Measurements from ENCODE around the gene CLCNKB.
A peak's percentile ranks its signal among the peaks of the same experiment; 100 is the strongest.

CLCNKB gene

DNA sequence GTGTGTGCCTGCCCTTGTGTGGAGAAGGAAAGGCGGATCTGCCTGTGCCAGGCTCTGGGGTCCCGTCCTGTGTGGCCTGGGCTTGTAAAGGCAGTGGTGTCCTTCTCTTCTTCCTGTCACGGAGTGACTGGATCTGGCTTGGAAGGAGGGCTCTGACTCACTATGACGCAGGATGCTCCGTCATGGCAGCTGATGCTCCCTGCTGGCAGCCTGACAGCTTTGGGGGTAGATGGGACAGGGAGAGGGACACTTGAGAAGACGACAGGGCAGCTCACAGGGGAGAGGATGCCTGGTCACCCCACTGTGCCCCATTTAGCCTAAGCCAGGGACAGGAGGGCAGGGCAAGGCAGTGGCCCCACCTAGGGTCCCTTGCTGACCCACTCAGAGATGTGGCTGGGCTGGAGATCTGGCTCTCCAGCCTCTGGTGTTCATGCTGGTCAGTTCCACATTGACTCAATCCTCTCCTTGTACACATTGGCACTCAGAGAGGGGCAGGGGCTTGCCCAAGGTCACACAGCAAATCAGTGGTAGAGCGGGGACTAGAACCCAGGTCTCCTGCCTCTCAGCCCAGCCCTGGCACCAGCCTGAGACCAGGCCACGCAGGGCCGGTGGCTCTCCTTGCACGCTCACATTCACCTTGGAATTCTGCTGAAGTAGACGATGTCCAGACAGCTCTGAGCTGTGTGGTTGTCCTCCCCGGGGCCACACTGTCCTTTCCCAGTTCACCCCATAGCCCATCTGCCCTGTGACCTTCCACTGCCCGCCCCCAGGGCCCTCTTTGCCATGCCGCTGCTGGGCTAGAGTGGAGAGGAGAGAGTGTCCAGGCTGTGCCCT, 32.7 kb downstream of the CLCNKB start:
- peak; percentile 92 for DNase-seq (ENCODE audit: low spot score)

DNA sequence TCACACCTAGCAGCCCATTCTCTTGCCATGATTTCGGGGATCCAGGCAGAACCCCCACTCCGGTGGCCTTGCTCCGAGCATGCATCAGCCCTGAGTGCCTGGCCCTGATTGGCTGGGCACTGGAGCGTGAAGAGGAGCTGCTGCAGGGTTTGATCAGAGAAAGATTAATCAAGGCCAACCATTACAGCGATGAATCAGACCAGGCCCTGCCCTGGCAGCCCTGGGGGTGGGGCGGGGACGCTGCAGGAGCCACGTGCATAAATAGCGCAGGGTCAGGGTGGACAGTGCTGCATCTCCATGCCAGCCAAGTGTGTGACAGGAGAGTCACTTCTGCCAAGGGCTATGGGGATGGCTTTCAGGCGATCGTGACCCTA, 33.3 kb downstream of the CLCNKB start:
- DNase-seq (ENCODE audit: low spot score) = no peak

DNA sequence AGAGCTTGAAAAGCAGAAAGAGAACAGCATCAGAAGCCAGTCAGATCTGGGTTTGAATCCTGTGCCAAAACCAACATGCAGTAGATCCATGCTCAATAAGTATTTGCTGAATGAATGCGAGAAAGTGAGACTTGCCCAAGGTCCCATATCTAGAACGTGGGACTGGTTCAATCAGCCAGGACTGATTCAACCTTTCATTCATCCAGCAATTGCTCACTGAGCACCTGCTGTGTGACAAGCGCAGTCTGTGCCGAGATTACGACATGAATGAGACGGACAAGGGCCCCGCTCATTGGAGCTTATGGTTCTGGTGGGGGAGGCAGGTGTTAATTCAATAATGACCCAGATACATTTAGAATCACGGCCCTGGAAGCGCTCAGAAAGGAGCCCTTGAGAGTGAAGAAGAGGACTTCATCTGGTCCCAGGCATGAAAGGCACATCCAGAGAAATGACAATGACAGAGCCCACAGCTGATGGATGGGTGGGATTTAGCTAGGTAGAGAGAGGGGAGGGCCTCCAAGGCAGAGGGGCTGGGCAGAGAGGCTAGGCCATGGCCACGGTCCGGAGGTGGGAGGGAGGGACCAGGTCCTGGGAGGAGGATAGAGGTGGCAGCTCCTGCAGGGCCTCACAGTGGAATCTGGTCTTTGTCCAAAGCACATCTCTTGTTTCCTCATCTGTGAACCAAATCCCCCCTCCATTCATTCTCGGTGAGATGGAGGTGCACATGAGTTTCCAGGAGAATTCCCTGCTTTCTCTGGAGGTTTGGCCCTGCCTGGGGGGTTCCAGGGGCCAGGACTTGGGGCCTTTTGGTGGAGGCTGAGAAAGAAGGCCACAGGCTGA, 34.0 kb downstream of the CLCNKB start:
- no peak for DNase-seq (ENCODE audit: low spot score)

DNA sequence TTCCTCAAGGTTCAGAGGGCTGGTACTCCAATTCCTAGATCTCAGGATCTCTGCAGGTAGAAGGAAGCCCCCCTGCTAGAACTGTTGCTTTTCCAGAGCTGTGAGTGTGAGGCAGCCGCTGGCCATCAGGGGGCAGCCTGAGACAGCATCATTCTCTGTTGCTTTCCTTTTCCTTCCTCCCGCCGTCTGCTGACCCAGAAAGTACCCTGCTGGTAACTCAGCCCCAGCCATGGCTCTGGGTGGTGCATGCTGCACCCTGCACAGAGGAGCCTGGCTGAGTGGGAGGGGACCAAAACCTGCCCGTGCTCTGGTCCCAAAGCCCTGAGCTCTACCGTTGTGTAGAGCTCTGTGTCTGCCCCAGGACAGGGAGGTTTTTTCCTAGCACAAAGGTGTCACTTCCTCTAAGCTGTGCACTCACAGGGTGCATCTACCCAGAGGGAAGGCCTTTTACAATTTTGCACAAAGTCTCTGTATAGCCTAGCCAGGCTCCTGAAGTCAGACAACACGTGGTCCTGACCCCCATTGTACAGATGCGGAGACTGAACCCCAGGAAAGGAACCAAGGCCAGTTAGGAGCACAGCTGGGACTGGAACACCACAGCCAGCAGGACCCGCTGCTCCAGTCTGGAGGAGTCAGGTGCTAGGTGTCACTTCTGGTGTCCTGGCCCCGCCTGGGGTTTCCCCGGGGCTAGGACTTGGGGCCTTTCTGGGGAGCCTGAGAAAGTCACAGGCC, 35.5 kb downstream of the CLCNKB start:
- peak; percentile 83 for DNase-seq (ENCODE audit: low spot score)

DNA sequence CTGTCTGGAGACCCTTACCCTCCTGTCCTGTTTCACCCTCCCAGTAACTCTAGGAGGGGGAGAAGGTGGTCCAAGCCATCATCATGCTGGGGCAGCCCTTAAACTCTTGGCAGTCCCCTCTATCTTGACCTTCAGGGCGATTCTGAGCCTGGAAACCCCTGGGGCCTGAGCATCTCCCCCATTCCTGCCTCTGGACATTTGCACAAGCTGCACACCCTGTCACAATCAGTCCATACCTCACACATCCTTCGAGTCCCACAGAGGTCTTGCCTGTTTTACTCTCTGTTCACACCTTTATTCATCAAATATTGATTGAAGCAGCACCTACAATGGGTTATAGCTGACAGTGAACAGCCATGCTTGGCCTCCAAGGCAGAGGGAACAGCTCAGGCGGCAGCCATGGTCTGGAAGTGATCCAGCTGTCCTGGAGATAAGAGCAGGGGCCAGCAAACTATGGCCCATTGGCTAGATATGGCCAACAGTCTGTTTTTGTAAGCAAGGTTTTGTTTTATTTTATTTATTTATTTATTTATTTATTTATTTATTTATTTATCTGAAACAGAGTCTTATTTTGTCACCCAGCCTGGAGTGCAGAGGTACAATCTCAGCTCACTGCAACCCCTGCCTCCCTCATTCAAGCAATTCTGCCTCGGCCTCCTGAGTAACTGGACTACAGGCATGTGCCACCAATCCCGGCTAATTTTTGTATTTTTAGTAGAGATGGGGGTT, 37.0 kb downstream of the CLCNKB start:
- no peak for DNase-seq (ENCODE audit: low spot score)

DNA sequence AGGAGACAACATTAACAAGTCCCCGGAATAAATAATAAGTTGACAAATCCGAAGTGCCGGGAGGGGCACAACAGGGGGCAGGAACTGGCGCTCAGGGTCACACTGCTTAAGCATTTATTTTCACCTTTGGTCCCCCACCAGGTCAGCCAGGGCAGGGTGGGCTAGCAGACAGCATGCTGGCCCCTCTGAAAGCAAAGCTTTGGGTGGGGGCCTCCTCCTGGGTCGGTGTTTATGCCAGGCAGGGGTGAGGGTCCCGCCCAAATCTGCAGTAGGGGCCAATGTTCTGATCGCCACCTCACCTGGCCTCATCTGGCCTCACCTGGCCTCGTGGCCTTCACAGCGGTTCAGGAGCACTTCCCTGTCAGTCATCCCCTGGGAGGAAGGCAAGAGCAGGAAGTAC, 38.1 kb downstream of the CLCNKB start:
- no peak for DNase-seq (ENCODE audit: low spot score)

DNA sequence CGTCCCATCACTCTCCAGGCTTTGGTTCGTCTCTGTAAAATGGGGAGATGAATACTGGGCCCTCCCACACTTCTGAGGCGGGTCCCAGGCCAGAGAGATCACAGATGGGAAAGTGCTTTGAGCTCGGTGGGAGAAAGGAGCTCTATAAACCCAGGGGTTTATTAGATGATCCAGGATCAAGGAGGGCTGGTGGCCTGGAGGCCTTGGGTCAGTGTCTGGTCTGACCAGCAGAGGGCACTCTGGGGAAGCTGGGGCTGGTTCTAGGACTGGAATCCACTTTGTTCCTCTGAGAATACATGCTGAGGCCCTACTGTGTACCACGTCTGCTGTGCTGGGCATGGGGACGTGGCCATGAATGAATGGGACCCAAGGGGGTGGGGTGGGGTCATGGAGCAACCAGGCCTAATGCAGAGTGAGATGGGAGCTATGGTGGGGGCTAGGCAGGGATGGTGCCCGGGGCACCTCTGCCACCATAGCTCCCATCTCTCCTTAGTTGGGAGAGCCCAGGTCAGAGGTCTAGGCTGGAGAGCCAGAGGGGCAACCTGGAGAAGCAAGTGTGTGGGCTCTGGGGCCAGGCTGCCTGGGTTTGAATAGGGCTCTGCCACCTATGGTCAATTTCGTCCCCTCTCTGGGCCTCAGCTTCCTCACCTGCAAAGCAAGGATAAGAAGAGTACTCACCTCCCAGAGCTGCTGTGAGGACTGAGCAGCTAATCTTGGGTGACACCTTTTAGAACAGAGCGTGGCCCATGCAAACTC, 38.9 kb downstream of the CLCNKB start:
- peak; percentile 82 for DNase-seq (ENCODE audit: low spot score)

DNA sequence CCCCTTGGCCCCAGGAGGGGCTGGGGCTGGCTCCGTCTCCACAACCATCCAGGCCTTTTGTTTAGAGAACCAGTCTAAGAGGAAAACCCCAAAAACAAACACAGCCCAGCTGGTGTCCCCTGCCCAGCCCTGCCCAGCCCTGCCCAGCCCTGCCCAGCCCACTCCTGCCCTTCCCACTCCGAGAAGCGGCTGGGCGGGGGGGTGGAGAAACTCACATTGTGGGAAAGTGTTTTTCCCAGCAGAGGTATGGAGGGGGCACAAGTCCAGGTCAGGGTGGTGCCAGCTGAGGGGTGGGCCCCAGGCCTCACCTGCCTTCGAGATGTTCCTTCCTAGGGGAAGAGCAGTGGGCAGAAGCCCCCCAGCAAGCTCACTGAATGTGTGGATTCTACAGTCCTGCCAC, 39.9 kb downstream of the CLCNKB start:
- no peak for DNase-seq (ENCODE audit: low spot score)

DNA sequence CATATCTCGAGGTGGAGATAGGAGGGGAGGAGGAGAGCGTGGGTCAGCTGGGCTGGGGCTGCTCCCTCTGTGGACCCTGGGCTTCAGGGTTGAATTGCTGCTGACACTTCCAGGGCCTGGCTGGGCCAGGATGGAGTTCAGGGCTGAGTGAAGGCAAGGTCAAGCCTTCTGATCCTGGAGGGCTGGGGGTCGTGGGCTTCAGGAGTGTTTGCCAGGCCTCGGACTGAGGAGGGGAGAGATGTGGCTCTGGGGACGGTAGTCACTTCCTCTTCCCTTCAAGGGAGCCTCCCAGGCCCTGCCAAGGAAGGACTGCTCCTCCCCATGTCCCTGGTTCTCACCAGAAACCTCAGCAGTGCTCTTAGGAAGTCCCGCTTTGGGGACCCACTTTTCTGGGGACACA, 41.9 kb downstream of the CLCNKB start:
- DNase-seq (ENCODE audit: low spot score) = no peak

DNA sequence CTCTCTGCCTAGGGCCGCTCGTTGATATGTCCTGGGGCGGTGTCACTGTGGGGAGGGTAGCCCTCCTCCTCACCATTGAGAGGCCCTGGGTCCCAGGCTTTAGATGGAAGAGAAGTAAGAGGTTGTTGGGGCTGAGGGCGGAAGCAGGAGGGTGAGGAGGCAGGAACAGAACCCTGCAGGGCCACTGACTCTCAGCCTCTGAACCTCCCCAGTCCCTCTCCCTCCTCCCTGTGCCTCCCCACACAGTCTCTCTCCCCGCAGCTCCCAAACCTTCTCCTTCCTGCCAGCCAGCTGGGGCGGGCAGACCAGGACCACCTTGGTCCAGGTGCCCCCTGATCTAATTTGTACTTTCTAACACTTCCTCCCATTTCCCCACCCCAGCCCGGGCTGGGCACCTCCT, 44.2 kb downstream of the CLCNKB start:
- DNase-seq (ENCODE audit: low spot score) = no peak

DNA sequence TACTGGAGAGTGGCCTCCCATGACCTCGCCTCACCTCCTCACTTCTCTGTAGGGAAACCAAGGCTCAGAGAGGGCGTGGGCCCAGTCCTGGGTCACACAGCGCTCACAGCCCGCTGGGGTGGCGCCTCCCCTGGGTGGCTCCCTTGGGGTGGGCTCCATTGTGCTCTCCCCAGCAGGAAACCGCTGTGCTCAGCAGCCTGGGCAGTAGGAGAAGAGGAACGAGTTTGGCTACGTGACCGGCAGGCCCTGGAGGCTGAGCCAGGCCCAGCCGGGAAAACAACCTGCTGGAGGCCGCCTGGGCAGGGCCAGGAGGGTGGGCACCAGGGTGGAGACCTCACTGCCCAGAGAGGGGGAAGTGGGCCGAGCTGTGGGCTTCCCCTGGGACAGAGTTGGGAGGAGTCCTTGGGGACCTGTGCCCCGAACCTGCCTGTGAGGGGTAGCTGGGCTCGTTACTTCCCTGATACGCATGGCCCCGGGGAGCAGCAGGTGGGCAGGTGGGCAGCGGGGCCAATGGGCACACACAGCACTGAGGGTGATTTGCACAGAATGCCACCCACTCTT, 44.8 kb downstream of the CLCNKB start:
- no peak for DNase-seq (ENCODE audit: low spot score)

DNA sequence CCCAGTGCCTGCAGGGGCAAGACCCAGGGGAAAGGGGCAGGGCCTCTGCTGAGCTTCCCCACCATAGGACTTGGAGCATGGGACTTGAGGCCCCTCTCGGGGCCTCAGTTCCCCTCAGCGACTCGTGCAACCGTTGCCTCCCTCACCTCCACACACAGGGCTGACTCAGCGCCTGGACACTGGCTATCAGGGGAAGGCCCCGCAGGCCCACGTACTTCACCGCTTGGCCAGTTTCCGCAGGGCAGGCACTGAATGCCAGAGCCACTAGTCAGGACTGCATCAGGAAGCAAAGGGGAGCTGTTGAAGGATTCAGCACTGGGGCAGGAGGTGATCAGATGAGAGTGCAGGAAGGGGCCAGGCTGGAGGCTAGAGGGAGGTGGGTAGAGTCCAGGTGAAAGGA, 45.4 kb downstream of the CLCNKB start:
- no peak for DNase-seq (ENCODE audit: low spot score)

DNA sequence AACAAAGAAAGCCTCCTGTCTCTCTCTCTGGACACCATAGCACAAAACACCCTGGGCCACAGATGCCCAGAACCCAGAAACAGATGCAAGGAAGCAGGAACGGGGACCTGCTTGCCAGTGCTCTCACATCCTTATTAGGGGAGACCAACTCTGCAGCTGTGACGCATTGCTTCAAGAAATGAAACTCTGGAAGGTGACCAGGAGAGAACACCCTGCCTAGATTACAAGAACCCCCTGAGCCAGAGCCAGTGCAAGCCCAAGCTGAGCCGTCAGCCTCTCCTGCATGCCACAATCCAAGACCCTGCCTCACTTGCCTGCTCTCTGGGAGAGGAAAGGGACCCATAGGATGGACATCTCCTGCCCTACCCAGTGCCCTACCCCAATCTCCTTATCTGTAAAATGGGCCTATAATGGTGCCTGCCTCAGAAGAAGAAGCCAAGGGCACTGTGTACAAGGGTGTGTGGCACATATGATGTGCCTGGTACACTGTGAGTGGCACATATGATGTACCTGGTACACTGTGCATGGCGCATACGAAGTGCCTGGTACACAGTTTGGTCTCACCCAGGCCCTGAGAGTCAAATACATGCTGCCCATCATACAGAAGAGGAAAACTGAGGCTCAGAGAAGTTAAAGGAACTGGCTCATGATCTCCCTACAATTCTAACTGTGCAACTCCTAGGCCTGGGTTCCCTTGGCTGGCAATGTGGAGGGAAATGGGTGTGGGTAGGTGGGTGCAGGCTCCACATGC, 46.7 kb downstream of the CLCNKB start:
- DNase-seq (ENCODE audit: low spot score) = no peak

DNA sequence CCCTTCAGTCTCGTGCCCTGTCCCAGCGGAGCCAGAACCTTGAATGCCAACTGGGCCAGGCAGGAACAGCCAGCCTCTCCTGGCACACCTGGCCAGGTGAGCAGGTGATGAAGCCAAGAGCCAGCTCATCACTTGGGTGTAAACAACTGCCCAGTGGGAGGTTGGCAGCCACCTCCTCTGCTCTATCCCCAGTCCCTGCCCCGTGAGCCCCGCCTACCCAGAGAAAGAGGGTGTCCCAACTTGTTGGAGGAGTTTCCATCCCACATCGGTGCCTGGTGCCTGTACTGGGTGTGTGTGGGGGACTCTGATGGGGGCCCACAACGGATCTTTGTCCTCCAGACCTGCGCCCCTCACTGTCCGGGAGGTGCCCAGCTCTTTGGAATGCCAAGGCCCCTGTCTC, 47.7 kb downstream of the CLCNKB start:
- DNase-seq (ENCODE audit: low spot score) = no peak

DNA sequence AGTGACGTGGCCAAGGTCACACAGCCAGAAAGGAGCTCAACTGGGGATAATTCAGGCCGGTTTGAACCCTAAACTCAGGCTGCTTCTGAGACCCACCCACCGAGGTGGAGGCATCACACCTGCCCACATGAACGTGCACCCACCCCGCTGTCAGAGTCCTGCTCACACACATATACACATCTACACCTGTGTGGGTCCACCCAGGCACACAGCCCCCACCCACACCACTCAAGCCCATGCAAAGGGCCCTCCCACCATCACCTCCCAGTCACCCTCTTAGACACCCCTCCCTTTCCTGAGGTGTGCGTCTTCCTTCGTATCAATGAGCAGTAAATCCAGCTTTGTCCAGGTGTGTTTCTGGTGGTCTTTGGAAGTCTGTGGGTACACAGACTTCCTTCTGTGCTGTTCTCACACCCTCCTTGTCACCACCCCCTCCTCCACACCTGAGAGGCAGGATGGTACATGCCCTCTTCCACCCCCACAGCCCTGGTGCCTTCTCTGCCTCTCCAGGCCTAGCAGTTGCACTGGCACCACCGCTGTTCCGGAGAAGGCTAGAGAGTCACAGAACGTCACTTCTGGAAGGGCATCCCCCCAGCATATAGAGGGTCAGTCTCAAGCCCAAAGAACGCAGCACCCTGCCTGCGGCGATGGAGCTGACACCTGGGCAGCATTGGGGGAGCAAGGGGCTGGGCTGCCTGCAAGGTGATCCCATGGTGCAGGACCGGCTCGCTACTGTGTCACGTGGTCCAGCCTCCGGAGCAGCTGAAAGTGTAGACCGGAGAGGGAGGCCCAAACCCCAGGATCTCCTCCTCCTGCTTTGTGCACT, 48.7 kb downstream of the CLCNKB start:
- no peak for DNase-seq (ENCODE audit: low spot score)

DNA sequence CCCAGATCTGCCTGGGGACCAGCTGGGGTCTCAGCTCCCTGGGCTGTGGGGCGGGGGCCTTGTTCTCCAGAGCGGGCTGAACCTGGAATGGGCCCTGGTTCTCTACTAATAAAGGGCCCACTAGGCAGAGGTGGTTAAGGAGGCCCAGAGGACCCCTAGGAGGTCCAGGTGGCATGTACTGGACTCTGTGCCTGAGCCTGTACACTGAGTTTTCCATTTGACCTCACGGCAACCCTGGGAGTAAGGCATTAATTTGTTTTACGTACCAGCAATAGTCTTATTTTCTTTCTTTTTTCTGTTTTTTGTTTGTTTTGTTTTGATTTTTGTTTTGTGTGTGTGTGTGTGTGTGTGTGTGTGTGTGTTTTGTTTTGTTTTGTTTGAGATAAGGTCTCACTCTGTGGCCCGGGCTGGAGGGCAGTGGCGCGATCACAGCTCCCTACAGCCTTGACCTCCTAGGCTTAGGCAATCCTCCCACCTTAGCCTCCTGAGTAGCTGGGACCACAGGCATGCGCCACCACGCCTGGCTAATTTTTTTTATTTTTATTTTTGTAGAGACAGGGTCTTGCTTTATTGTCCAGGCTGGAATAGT, 49.4 kb downstream of the CLCNKB start:
- no peak for DNase-seq (ENCODE audit: low spot score)

DNA sequence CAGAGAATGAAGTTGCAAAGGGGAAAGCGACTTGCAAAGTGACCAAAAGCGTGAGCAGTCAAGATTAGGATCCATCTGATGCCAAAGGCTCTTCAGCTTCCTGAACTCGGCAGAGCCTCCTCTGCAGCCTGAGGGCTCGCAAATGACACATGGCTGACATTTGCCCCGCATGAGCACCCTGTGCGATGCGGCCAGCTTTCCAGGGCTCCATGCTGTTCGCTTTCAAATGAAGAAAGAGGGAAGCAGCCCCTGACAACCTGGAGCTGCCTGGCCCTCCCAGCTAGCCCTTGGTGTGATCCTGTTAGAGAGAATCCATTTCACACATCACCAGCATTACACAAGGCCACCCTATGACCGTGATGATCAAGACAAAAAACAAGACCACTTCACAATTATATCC, 50.0 kb downstream of the CLCNKB start:
- no peak for DNase-seq (ENCODE audit: low spot score)

DNA sequence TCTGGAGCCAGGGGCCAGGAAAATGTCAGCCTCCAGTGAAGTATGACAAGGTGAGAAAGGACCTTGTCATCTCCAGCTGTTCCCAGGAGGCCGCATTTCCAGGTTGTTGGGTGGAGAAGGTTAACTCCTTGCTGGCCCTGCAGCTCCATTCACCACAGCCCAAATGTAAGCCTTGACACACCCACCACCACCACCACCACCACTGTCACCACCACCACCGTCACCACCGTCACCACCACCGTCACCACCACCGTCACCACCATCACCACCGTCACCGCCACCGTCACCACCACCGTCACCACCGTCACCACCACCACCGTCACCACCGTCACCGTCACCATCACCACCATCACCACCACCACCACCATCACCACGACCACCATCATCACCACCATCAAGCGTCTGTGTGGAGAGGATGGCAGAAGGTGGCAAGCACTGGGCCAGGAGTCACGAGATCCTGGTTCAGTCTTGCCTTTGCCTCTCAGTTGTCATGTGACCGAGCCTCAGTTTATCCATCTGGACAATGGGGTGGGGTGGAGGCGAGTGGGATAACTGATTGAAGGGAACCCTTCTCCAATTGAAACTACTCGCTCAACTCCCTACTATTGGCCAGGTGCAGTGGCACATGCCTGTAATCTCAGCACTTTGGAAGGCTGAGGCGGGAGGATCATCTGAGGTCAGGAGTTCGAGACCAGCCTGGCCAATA, 51.0 kb downstream of the CLCNKB start:
- DNase-seq (ENCODE audit: low spot score) = no peak

Measured in AG08396 (cell line).